Measurements from ENCODE around the gene SEMA3G.

The SEMA3G gene

DNA sequence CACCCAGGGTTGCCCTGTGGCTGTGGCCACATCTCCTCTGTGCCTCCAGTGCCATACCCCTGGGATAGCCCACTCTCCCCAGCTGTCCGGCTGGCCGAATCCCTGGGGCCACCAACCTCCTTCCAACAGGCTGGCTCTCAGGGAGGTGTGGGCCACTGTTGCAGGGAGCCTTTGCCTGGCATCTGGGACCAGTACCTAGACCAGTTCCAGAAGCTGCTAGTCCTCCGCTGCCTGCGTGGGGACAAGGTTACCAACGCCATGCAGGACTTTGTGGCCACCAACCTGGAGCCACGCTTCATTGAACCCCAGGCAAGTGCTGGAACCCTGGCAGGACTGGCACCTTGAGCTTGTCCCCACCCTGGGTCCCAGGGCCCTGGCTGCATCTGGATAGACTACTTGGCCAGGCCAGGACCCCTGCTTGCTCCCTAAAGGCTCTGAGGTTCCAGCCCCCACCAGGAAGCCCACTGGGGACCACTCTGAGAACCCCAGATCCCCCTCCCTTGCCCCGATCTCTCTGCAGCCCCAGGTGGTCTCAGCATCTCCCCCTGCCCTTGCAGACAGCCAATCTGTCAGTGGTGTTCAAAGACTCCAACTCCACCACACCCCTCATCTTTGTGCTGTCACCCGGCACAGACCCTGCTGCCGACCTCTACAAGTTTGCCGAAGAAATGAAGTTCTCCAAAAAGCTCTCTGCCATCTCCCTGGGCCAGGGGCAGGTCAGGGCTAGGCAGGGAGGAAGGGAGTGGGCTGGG, 50.0 kb downstream of the SEMA3G start:
- intact Hi-C loops (cut with DNase I; ENCODE audit: low total_unique reads) = no loop called here
- peaks cover 0 to 76% (median 24%) of the 10 kb centered on the region in 3 donors for H3K36me3 ChIP-seq
- no peaks in the 10 kb centered on the region for H3K9me3 ChIP-seq
- TF ChIP-seq, protein P1, sequence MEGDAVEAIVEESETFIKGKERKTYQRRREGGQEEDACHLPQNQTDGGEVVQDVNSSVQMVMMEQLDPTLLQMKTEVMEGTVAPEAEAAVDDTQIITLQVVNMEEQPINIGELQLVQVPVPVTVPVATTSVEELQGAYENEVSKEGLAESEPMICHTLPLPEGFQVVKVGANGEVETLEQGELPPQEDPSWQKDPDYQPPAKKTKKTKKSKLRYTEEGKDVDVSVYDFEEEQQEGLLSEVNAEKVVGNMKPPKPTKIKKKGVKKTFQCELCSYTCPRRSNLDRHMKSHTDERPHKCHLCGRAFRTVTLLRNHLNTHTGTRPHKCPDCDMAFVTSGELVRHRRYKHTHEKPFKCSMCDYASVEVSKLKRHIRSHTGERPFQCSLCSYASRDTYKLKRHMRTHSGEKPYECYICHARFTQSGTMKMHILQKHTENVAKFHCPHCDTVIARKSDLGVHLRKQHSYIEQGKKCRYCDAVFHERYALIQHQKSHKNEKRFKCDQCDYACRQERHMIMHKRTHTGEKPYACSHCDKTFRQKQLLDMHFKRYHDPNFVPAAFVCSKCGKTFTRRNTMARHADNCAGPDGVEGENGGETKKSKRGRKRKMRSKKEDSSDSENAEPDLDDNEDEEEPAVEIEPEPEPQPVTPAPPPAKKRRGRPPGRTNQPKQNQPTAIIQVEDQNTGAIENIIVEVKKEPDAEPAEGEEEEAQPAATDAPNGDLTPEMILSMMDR (IDR thresholded peaks at IDR 0.05) = no peak
- no peaks in the 10 kb centered on the region for H3K27me3 ChIP-seq
- DNase-seq = no peak
- H3K4me1 ChIP-seq = no peaks in the 10 kb centered on the region
- no peak overlapping the region for H3K27ac ChIP-seq
- H3K4me3 ChIP-seq = no peak overlapping the region

DNA sequence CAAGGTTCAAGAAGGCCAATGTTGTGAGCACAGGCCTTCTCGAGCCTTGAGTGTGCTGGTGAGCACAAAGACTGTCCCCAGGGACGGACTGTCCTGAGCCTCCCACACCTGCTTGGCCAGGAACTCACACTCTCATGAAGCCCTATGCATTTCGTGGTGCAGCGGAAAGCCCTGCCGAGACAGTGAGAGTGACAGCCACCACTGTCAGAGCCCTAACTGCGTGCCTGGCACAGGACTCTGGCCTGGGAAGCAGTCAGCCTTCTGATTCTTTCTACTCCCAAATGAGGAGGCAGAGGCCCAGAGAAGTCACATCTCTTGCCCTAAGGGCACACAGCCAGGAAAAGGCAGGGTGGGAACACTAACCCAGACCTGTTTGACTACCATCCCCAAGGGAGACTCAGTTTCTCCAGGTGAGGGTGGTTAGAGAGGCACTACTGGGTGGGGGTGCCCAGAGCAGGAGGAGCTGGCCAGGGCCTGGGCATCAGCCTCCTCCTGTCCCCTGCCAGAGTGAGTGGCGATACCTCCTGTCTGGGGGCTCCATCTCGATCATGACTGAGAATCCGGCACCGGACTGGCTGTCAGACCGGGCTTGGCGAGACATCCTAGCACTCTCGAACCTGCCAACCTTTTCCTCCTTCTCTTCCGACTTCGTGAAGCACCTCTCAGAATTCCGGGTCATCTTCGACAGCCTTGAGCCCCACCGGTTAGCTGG, 50.8 kb downstream of the SEMA3G start:
- TF ChIP-seq, protein P1 (IDR thresholded peaks at IDR 0.05) = no peak
- peaks cover 0 to 74% (median 24%) of the 10 kb centered on the region in 3 donors for H3K36me3 ChIP-seq
- H3K27me3 ChIP-seq = no peaks in the 10 kb centered on the region
- no peaks in the 10 kb centered on the region for H3K4me1 ChIP-seq
- intact Hi-C loops (cut with DNase I; ENCODE audit: low total_unique reads) = no loop called here
- DNase-seq = no peak
- no peaks in the 10 kb centered on the region for H3K9me3 ChIP-seq
- H3K4me3 ChIP-seq = no peak overlapping the region
- H3K27ac ChIP-seq = no peak overlapping the region

DNA sequence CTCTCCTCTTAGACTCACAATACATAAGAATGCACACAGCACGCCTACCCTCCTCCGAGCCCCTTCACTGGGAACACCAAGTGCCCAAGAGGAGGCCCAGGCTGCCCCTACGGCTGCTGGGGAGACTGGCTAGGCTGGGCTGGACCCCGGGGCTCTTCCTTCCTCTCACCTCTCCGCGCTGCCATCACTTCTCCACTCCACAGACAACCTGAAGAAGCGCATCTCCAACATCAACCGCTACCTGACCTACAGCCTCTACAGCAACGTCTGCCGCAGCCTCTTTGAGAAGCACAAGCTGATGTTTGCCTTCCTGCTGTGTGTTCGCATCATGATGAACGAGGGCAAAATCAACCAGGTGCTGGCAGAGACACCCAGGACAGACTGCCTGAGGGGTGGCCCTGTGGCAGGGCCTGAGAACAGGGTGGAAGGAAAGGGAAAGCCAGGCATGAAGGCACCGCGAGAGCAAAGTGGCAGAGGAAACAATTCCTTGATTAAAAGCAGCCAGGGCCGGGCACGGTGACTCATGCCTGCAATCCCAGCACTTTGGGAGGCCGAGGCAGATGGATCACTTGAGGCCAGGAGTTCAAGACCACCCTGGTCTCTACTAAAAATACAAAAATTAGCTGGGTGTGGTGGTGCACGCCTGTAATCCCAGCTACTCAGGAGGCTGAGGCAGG, 51.6 kb downstream of the SEMA3G start:
- Histone ChIP-seq H3K27me3 (no peaks in the 10 kb centered on the region), H3K36me3 (peaks cover 0 to 76% (median 24%) of the 10 kb centered on the region in 3 donors), H3K4me3 (no peak overlapping the region), H3K9me3 (no peaks in the 10 kb centered on the region), H3K4me1 (no peaks in the 10 kb centered on the region), H3K27ac (no peak overlapping the region)
- intact Hi-C loops (cut with DNase I; ENCODE audit: low total_unique reads) = no loop called here
- TF ChIP-seq, protein P1 (IDR thresholded peaks at IDR 0.05) = no peak
- DNase-seq = no peak

DNA sequence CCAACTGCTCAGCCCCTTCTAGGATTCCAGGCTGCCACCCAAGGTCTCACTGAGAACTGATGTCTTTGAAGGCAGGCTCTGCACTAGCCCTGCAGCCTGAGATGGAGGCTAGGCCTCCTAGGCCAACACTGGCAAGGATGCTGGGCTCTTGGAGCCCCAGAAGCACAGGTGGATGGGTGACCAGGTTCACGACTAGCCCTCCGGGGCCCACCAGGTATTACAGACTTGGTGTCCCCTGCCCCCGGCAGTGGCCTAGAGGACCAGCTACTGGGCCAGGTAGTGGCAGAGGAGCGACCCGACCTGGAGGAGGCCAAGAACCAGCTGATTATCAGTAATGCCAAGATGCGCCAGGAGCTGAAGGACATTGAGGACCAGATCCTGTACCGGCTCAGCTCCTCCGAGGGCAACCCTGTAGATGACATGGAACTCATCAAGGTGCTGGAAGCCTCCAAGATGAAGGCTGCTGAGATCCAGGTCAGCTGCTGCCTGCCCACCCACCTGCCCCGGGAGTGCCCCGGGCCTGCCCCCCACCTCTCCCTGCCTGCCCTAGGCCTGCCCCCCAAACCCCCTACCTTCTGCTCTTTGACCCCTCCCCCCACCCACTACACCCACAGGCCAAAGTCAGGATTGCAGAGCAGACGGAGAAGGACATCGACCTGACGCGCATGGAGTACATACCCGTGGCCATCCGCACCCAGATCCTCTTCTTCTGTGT, 52.5 kb downstream of the SEMA3G start:
- H3K9me3 ChIP-seq = no peaks in the 10 kb centered on the region
- no peak for DNase-seq
- no peak overlapping the region for H3K27ac ChIP-seq
- H3K4me3 ChIP-seq = no peak overlapping the region
- no peaks in the 10 kb centered on the region for H3K4me1 ChIP-seq
- TF ChIP-seq, protein P1 (IDR thresholded peaks at IDR 0.05) = no peak
- H3K36me3 ChIP-seq = peaks cover 0 to 75% (median 24%) of the 10 kb centered on the region in 3 donors
- H3K27me3 ChIP-seq = no peaks in the 10 kb centered on the region
- intact Hi-C loops (cut with DNase I; ENCODE audit: low total_unique reads) = no loop called here

DNA sequence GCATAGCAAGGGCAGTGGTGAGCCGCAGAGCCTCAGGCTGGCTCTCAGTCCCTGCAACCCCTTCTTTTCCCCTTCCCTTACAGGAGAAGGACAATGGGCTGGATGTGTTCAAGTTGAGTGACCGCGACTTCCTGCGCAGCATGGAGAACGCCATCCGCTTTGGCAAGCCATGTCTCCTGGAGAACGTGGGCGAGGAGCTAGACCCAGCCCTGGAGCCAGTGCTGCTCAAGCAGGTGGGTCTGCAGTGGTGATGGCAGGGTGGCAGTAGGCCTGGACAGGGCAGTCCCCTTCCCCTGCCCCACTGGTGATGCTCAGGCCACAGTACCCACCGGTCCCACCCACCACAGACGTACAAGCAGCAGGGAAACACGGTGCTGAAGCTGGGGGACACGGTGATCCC, 53.8 kb downstream of the SEMA3G start:
- H3K36me3 ChIP-seq = peaks cover 0 to 77% (median 24%) of the 10 kb centered on the region in 3 donors
- no peaks in the 10 kb centered on the region for H3K9me3 ChIP-seq
- no peak for DNase-seq
- intact Hi-C loops (cut with DNase I; ENCODE audit: low total_unique reads) = no loop called here
- no peaks in the 10 kb centered on the region for H3K4me1 ChIP-seq
- no peak overlapping the region for H3K27ac ChIP-seq
- H3K27me3 ChIP-seq = no peaks in the 10 kb centered on the region
- TF ChIP-seq, protein P1 (IDR thresholded peaks at IDR 0.05) = no peak
- no peak overlapping the region for H3K4me3 ChIP-seq
